Right atrium auricular region (tissue), 2 donors: Measurements from ENCODE around the gene SLC52A3. TPM values are rescaled to one million over a fixed set of nuclear protein-coding genes. Genes with fewer than 3 reads are reported as not detected.

Source experiments
- DNase-seq: peaks from one replicate; pipeline ENCODE4 v3.0.0-alpha.2; 2019; ENCODE audit warnings: low spot score
- H3K27ac ChIP-seq, 2 donors: fragments of 200-600 bp; sonication (generic); 1 replicate in 1 of 2; 2 replicates in 1 of 2; pipeline ENCODE4 v1.5.1; 2016 to 2019
- H3K27me3 ChIP-seq, 2 donors: fragments of 200-600 bp; sonication (generic); one replicate each; pipeline versions ENCODE4 v1.5.1 to v1.6.0; 2017 to 2019
- H3K36me3 ChIP-seq: fragments of 200-600 bp; sonication (generic); one replicate; pipeline ENCODE4 v1.5.1; 2016
- H3K4me1 ChIP-seq, 2 donors: fragments of 200-600 bp; sonication (generic); one replicate each; pipeline versions ENCODE4 v1.5.1 to v1.6.0; 2017 to 2019
- H3K4me3 ChIP-seq, 2 donors: fragments of 200-600 bp; sonication (generic); 1 replicate in 1 of 2; 2 replicates in 1 of 2; pipeline ENCODE4 v1.5.1; 2017 to 2019; ENCODE audit warnings: mild to moderate bottlenecking in 1 of 2, moderate library complexity in 1 of 2
- H3K9me3 ChIP-seq, 2 donors: fragments of 200-600 bp; sonication (generic); one replicate each; pipeline ENCODE4 v1.5.1; 2019
- total RNA-seq, 2 donors: library from RNA; depleted of rRNA; stranded (reverse); fragments of >200 nt; gene quantifications; one replicate each; pipeline ENCODE4 v1.1.0, GENCODE V29; 2016
- TF ChIP-seq, protein P1 (sequence below), 2 donors: fragments of 200-600 bp; sonication (generic); IDR thresholded peaks; one replicate each; pipeline ENCODE4 v1.5.1; 2019; ENCODE audit warnings: antibody characterized with exemption in 2 of 2

Gene SLC52A3
- total RNA-seq, 2 donors from 2014 or later, result 1.3 to 2.6 TPM

DNA sequence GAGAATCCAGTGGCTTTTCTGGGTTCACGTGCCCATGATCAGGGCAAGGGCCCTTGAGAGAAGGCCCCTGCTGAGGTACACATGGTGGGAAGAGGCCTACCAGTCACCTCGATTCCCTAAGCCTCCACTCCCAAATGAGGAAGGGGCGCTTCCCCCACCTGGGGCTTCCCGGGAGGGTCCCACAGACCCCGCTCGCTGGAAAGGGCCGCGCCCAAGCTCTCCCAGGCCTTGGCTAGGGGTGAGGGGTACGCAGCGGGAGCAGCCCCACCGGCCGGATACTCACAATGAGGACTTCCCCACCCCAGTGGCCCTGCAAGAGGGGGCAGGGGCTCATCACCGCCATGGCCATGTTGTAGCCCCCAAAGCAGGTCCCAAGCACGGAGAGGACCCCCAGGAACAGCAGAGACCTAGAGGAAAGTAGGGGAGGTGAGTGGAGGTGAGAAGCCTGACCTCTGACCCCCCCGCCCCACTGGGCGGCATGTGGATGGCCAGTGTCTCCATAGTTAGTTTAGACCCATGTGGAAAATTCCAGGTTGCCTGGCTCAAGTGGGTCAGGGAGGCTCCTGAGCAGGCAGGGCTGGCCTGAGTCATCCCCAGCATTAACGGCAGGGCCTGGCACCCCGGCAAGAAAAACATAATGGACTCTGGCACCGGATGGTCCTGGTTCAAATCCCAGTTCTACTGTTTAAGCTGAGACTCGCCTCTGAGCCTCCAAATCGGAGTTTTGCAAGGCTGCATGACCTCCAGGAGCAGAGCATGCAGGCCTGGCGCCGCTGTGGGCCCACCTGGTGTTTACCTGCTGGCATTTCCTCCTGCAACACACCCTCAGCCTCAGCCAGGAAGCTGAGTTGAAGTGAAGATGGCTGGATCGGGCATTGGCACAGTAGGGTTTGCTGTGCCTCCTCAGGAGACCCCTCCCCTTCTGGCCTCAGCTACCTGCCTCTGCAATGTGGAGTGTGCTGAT lies 6.6 kb downstream of the SLC52A3 start:
- no peaks in the 10 kb centered on the region for H3K36me3 ChIP-seq
- no peaks in the 10 kb centered on the region for H3K9me3 ChIP-seq
- H3K27ac ChIP-seq, result no peak overlapping the region
- no peaks in the 10 kb centered on the region for H3K27me3 ChIP-seq
- H3K4me1 ChIP-seq, result no peaks in the 10 kb centered on the region
- TF ChIP-seq, protein P1, sequence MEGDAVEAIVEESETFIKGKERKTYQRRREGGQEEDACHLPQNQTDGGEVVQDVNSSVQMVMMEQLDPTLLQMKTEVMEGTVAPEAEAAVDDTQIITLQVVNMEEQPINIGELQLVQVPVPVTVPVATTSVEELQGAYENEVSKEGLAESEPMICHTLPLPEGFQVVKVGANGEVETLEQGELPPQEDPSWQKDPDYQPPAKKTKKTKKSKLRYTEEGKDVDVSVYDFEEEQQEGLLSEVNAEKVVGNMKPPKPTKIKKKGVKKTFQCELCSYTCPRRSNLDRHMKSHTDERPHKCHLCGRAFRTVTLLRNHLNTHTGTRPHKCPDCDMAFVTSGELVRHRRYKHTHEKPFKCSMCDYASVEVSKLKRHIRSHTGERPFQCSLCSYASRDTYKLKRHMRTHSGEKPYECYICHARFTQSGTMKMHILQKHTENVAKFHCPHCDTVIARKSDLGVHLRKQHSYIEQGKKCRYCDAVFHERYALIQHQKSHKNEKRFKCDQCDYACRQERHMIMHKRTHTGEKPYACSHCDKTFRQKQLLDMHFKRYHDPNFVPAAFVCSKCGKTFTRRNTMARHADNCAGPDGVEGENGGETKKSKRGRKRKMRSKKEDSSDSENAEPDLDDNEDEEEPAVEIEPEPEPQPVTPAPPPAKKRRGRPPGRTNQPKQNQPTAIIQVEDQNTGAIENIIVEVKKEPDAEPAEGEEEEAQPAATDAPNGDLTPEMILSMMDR (IDR thresholded peaks at IDR 0.05), result no peak
- no peak for DNase-seq
- H3K4me3 ChIP-seq, result no peak overlapping the region

DNA sequence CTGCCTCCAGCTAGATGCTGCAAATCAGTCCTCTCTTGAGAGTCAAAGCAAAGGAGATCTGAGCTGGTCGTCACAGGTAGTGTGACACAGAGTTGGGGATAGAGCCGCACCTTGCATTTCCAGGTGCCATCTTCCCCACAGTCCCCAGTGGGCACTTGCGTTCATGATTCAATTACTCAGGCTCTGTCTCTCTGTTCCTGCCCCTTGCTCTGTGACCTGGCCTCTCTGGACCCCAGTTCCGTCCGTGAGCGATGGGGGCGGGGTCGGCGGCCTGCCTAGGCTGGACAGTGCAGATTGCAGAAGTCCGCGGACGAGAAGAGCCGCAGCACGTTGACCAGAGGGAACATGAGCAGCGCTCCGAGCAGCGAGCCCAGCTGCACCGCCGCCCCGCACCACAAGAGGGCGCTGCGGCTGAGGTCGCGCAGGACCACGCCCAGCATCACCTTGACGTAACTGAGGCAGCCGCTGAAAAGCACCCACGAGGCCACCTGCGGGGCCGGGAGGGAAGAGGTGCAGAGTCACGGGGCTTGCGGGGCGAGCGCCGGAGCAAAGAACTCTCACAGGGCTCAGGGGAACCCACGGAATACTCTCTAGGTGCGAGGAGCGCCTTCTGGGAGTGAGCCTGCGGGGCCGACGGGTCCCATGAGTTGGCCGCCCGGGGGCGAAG lies 7.4 kb downstream of the SLC52A3 start:
- DNase-seq, result no peak
- H3K4me3 ChIP-seq, result no peak overlapping the region
- H3K36me3 ChIP-seq, result no peaks in the 10 kb centered on the region
- H3K4me1 ChIP-seq, result no peaks in the 10 kb centered on the region
- H3K27ac ChIP-seq, result no peak overlapping the region
- no peaks in the 10 kb centered on the region for H3K9me3 ChIP-seq
- TF ChIP-seq, protein P1 (IDR thresholded peaks at IDR 0.05), result peak; percentile 60 to 76
- H3K27me3 ChIP-seq, result no peaks in the 10 kb centered on the region

DNA sequence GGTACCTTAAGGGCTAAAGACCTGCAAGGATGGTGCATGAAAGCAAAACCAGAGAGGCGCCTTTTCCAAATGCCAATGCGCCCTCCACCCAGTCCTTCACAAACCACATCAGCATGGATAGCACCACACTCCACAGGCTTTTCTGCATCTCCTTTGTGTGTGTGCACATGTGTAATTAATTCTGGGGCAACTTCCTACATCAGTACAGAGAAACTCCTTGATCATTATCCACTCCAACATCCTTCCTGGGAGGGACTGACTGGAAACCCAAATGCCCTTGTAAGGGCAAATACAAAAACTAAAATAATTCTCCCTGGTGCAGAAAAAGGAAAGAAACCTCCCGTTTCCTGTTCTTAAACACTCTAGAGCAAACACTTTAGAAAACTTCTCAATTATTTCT lies 10.8 kb downstream of the SLC52A3 start:
- TF ChIP-seq, protein P1 (IDR thresholded peaks at IDR 0.05), result no peak
- no peak overlapping the region for H3K27ac ChIP-seq

DNA sequence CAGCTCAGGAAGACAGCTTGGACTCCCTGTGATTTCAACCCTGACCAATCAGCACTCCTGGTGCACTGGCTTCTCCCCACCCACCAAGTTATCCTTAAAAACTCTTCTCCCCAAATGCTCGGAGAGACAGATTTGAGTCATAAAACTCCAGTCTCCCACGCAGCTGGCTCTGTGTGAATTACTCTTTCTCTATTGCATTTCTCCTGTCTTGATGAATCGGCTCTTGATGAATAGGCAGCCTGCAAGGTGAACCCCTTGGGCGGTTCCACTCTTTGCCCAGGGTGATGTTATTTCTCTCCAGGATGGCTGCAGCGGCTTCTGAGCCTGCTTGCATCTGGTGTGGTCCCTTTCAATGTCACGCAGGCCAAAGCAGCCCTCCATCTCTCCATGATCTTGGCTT lies 12.4 kb downstream of the SLC52A3 start:
- Histone ChIP-seq H3K27me3 (no peaks in the 10 kb centered on the region), H3K27ac (no peak overlapping the region), H3K9me3 (no peaks in the 10 kb centered on the region), H3K4me3 (no peak overlapping the region), H3K36me3 (no peaks in the 10 kb centered on the region), H3K4me1 (no peaks in the 10 kb centered on the region)
- TF ChIP-seq, protein P1 (IDR thresholded peaks at IDR 0.05), result no peak
- DNase-seq, result no peak

More for the DNA sequence above, 10.8 kb downstream of the SLC52A3 start:
- no peaks in the 10 kb centered on the region for H3K36me3 ChIP-seq
- no peaks in the 10 kb centered on the region for H3K4me1 ChIP-seq
- H3K9me3 ChIP-seq, result no peaks in the 10 kb centered on the region
- no peak for DNase-seq
- no peak overlapping the region for H3K4me3 ChIP-seq
- H3K27me3 ChIP-seq, result no peaks in the 10 kb centered on the region

DNA sequence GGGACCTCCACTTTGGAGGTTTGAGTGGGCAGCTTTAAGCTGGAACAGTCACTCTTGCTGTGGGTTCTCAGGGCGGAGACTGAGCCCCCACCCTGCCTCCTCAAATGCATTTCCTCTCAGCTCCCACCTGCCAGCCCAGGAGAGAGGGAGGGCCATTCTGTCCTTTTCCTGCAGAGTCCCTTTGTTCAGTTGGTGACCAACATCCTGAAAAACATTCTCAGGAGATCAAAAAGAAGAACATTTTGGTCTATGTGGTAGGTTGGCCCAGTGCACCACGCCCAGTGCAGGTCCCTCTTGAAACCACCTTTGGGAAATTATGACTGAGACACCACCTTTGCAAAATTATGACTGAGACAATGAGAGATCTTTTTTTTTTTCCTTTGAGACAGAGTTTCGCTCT lies 13.4 kb downstream of the SLC52A3 start:
- TF ChIP-seq, protein P1 (IDR thresholded peaks at IDR 0.05), result no peak
- Histone ChIP-seq H3K27ac (no peak overlapping the region), H3K4me3 (no peak overlapping the region), H3K36me3 (no peaks in the 10 kb centered on the region), H3K27me3 (no peaks in the 10 kb centered on the region), H3K9me3 (no peaks in the 10 kb centered on the region), H3K4me1 (no peaks in the 10 kb centered on the region)
- DNase-seq, result no peak
